GM18907 (cell line): ENCODE data around the gene TCERG1L.

Source experiments
- ATAC-seq: cut with Tn5 transposase; IDR thresholded peaks from one replicate; pipeline ENCODE4 v1.9.1; 2021; ENCODE audit warnings: mild to moderate bottlenecking, moderate library complexity; ENCODE audit not compliant: unreplicated experiment

Gene TCERG1L

DNA sequence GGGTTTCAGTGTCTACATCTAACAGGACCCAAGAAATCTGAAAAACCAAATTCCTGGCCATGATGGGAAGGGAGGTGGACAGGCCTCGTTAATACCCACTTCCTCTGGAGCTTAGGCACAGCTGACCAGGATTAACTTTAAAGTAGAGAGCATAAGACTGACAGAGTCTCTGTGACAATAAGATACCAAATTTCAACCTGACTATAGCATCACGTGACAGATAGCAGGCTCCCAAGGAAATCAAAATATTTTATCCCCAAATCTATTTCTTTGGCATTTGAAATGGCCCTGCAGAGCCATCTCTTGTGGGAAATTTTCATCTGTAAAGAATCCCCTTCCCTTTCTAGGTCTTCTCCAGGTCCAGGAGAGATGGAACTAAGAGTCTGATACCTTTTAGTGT is 258.3 kb downstream of the TCERG1L start:
- ATAC-seq = no peak

DNA sequence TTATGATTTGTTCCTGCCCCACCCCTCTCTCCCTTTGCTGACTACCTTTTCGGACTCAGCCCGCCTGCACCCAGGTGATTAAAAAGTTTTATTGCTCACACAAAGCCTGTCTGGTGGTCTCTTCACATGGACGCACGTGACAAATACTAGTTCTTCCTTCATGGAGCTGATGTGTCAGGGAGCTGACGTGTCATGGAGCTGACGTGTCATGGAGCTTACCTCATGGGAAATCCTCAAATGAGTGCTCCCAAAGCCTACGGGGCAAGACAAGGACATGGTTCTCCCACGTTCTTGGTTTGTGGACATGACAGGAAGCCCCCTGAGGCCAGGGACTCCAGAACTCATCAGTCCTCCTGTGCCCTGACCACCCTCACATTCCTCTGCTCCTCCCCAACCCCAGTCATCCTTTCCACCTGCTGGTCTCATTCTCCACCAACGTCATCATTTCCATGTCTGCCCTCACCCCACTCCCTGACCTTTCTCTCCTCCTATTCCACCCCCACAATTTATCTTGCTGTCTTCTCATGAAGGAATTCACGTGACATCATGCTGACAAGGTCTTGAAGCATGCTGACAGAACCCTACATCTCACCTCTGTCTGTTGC is 261.3 kb downstream of the TCERG1L start:
- no peak for ATAC-seq

DNA sequence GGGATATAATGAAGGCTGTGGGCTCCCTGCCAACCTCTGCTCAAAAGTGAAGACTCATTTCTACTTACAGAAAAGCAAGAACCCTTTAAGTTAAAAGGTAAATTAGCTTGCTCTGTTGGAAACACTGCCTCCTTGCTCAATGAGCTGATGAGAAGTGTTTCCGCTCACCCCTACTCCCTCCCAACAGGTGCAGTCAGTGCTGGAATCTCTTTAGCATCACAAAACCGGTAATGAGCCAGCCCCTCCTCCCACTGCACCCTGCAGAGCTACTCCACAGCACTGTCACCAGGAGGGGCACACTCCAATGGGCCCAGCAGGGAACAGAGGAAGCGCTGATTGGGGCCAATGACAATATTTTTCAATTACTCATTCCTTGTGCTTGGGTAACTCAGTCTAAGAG is 262.5 kb downstream of the TCERG1L start:
- no peak for ATAC-seq

GRCh38 chr10:131048606-131049005 is 262.9 kb downstream of the TCERG1L start:
- no peak for ATAC-seq

- ATAC-seq = no peak
Measured at GRCh38 chr10:131047501-131047900, 264.0 kb downstream of the TCERG1L start.

DNA sequence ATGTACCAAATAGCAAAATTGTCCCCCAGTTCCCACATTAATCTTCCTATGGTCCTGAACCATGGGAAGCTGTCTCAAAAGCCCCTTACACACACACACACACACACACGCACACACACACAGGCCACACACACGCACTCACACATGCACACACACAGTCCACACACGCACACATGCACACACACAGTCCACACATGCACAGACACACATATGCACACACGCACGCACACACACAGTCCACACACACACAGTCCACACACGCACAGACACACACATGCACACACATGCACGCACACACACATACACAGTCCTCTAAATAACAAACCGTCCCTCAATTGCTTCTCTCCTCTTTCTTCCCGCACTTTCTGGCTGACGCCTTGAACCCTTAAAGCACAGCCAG is 265.3 kb downstream of the TCERG1L start:
- no peak for ATAC-seq

- no peak for ATAC-seq
Measured at GRCh38 chr10:131044379-131045111, 267.0 kb downstream of the TCERG1L start.

- no peak for ATAC-seq
Measured at GRCh38 chr10:131043039-131043691, 268.4 kb downstream of the TCERG1L start.
